Measurements from ENCODE around the gene ERVV-1. TPM values are rescaled to one million over a fixed set of nuclear protein-coding genes. Genes with fewer than 3 reads are reported as not detected.

The ERVV-1 gene
- total and polyA plus RNA-seq, 11 donors = 0.06 TPM; not detected in 10

- Histone ChIP-seq H3K4me3 (peak overlapping the region; percentile 44 to 79 (median 61)), H3K27me3 (peaks cover 0 to under 1% (median 0%) of the 10 kb centered on the region in 9 donors), H3K27ac (peak overlapping the region in 8 of 12 donors; percentile 3 to 80 (median 62)), H3K9me3 (peaks cover 0 to 5% (median 0%) of the 10 kb centered on the region in 12 donors), H3K36me3 (peaks cover 0 to 8% (median 0%) of the 10 kb centered on the region in 9 donors), H3K4me1 (peaks cover 0 to 21% (median 7%) of the 10 kb centered on the region in 12 donors)
- 18 to 20% (median 19%) methylated on average over 26 of the region's 26 CpGs for WGBS, 4 donors
- ATAC-seq = peak; percentile 10 to 49 (median 42)
- peak; percentile 10 to 66 (median 35) for DNase-seq
- intact Hi-C loops (cut with DNase I) = loop anchor here in 2 of 10 donors (2.0 to 10.0 kb wide), 3 partner anchors 30 to 200 kb away; partner anchors contain the start of genes ZNF816 (in 2 of the 2), ZNF160 (in 1 of the 2) and ZNF665 (in 1 of the 2)
- TF ChIP-seq POLR2A (IDR thresholded peaks at IDR 0.05) (no peak), CTCF (IDR thresholded peaks at IDR 0.05) (no peak)
These were observed 21.4 kb upstream of the ERVV-1 start for GRCh38 chr19:52992109-52993004.

GRCh38 chr19:52993342-52994178 lies 20.2 kb upstream of the ERVV-1 start:
- WGBS, 4 donors = 0 to 1% (median 1%) methylated on average over 28 to 50 of the region's 50 CpGs
- Histone ChIP-seq H3K4me1 (peaks cover 0 to 21% (median 7%) of the 10 kb centered on the region in 12 donors), H3K4me3 (peak overlapping the region; percentile 44 to 79 (median 61)), H3K27ac (peak overlapping the region in 11 of 12 donors; percentile 10 to 80 (median 62)), H3K27me3 (peaks cover 0 to 4% (median 0%) of the 10 kb centered on the region in 9 donors), H3K9me3 (peaks cover 0 to 5% (median 0%) of the 10 kb centered on the region in 12 donors), H3K36me3 (peaks cover 0 to 8% (median 0%) of the 10 kb centered on the region in 9 donors)
- ATAC-seq (peak; percentile 81 to 96 (median 92)), DNase-seq (peak; percentile 76 to 88 (median 82))
- TF ChIP-seq CTCF (IDR thresholded peaks at IDR 0.05) (peak; percentile 53 to 83 (median 76)), POLR2A (IDR thresholded peaks at IDR 0.05) (no peak)
- intact Hi-C loops (cut with DNase I) = loop anchor here in 2 of 10 donors (2.0 to 10.0 kb wide), 3 partner anchors 31 to 199 kb away; partner anchors contain the start of genes ZNF816 (in 2 of the 2), ZNF160 (in 1 of the 2) and ZNF665 (in 1 of the 2)

GRCh38 chr19:52995711-52996110 lies 18.0 kb upstream of the ERVV-1 start:
- no peak for TF ChIP-seq CTCF (IDR thresholded peaks at IDR 0.05)
- no peak for TF ChIP-seq POLR2A (IDR thresholded peaks at IDR 0.05)
- intact Hi-C loops (cut with DNase I) = loop anchor here in 1 of 10 donors (10.0 kb wide), 1 partner anchor 109 kb away; the partner anchor contains the start of gene ZNF160
- Histone ChIP-seq H3K4me3 (no peak overlapping the region), H3K9me3 (peaks cover 0 to 5% (median 0%) of the 10 kb centered on the region in 12 donors), H3K36me3 (no peaks in the 10 kb centered on the region), H3K27me3 (peaks cover 0 to 5% (median 0%) of the 10 kb centered on the region in 9 donors), H3K4me1 (peaks cover 0 to 21% (median 7%) of the 10 kb centered on the region in 12 donors), H3K27ac (no peak overlapping the region)
- no peak for ATAC-seq
- DNase-seq = no peak
- 88 to 91% (median 90%) methylated on average over 7 of the region's 7 CpGs for WGBS, 4 donors

All from heart left ventricle (tissue), 16 donors.